Gastroesophageal sphincter (tissue), 4 donors: Measurements from ENCODE around the gene LAMTOR1. TPM values are rescaled to one million over a fixed set of nuclear protein-coding genes. Genes with fewer than 3 reads are reported as not detected.

ENCODE experiments used
- ATAC-seq: fragments of 150-250 bp; one replicate; pipeline ENCODE4 v1.9.1; 2016; ENCODE audit warnings: mild to moderate bottlenecking, moderate library complexity
- H3K27ac ChIP-seq, 4 donors: fragments of 200-600 bp; sonication (generic) in 3 of 4; 1 replicate in 3 of 4; 2 replicates in 1 of 4; pipeline ENCODE4 v1.5.1; 2016 to 2019
- H3K27me3 ChIP-seq: fragments of 200-600 bp; sonication (generic); one replicate; pipeline ENCODE4 v1.5.1; 2019
- H3K36me3 ChIP-seq, 2 donors: fragments of 200-600 bp; sonication (generic); one replicate each; pipeline ENCODE4 v1.5.1; 2019; ENCODE audit warnings: control low read depth in 1 of 2
- H3K4me1 ChIP-seq, 3 donors: fragments of 200-600 bp; sonication (generic); 1 replicate in 2 of 3; 2 replicates in 1 of 3; pipeline ENCODE4 v1.5.1; 2016 to 2019; ENCODE audit warnings: control low read depth in 2 of 3
- H3K4me3 ChIP-seq, 2 donors: fragments of 200-600 bp; sonication (generic); one replicate each; pipeline ENCODE4 v1.5.1; 2019; ENCODE audit warnings: mild to moderate bottlenecking in 1 of 2, moderate library complexity in 1 of 2
- H3K9me3 ChIP-seq, 3 donors: fragments of 200-600 bp; sonication (generic); one replicate each; pipeline ENCODE4 v1.5.1; 2017 to 2019; ENCODE audit warnings: control low read depth in 2 of 3
- CTCF ChIP-seq, 4 experiments: fragments of 200-600 bp in 2 of 4; fragments of 450-650 bp in 2 of 4; sonication (generic) in 1 of 4; IDR thresholded peaks; one replicate each; pipeline ENCODE4 v1.5.1; 2017 to 2019; ENCODE audit warnings: antibody characterized with exemption in 4 of 4, mild to moderate bottlenecking in 2 of 4, moderate library complexity in 2 of 4
- EP300 ChIP-seq: sonication (generic); formaldehyde crosslinking; IDR thresholded peaks from one replicate; pipeline ENCODE4 v1.6.1; 2017; ENCODE audit warnings: antibody characterized with exemption, mild to moderate bottlenecking
- POLR2A ChIP-seq, 2 donors: fragments of 450-650 bp; IDR thresholded peaks; one replicate each; pipeline ENCODE4 v1.6.1; 2017; ENCODE audit warnings: antibody characterized with exemption in 2 of 2, mild to moderate bottlenecking in 2 of 2, moderate library complexity in 1 of 2
- POLR2AphosphoS5 ChIP-seq: sonication (generic); formaldehyde crosslinking; IDR thresholded peaks from one replicate; pipeline ENCODE4 v1.6.1; 2017; ENCODE audit warnings: antibody characterized with exemption
- WGBS, 2 donors: methylation state at CpG; one replicate each; pipeline ENCODE4 v1.1.5; 2018; ENCODE audit warnings: low coverage in 1 of 2; 5-methylcytosine and 5-hydroxymethylcytosine counted together
- small RNA-seq, 4 donors: library from RNA; depleted of rRNA; stranded (forward); fragments of <200 nt; gene quantifications; one replicate each; pipeline ENCODE3, GENCODE V24; 2016
- total RNA-seq, 4 donors: library from RNA; depleted of rRNA; stranded (reverse); fragments of >200 nt; gene quantifications; one replicate each; pipeline ENCODE4 v1.1.0, GENCODE V29; 2016

Gene LAMTOR1
- total RNA-seq, 4 donors from 2014 or later: 87.1 to 103 (median 98.2) TPM

GRCh38 chr11:72061739-72062396 is 41.2 kb downstream of the LAMTOR1 start:
- H3K27ac ChIP-seq: no peak overlapping the region
- peaks cover 3 to 16% (median 6%) of the 10 kb centered on the region in 3 donors for H3K4me1 ChIP-seq
- TF ChIP-seq CTCF (IDR thresholded peaks at IDR 0.05) (no peak), EP300 (no peak), POLR2A (IDR thresholded peaks at IDR 0.05) (no peak), POLR2AphosphoS5 (no peak)
- peaks cover 0 to 29% of the 10 kb centered on the region in 2 donors for H3K36me3 ChIP-seq
- 86 to 87% methylated on average over 4 of the region's 5 CpGs for WGBS, 2 donors
- ATAC-seq: no peak
- H3K4me3 ChIP-seq: no peak overlapping the region
- H3K9me3 ChIP-seq: no peaks in the 10 kb centered on the region
- H3K27me3 ChIP-seq: no peaks in the 10 kb centered on the region

DNA sequence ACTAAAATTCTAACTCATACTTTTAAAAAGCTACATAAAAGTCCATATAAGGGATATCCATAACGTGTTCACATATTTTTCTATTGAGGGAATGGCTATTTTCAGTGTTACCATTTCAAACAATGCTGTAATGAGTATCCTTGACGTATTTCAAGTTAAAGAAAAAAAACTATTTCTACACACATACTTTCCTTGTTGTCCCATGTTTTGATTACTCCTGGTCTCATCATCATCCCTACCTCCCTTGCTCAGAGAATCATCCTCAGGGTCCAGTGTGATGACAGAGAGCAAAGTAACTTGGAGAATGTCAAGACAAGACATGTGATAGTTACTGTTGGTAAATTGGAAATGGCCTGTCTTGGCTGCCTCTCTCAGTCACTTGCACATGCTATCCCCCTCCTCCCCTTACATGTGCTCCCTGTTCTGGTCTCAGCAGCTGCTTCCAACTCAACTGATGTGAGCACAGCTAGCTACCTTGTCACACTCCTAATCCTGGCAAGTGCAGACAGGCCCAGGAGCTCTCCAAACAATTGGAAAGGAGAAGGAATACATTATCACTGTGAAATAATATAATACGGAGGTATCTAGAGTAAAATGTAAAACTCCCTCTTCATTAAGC is 44.6 kb downstream of the LAMTOR1 start:
- TF ChIP-seq POLR2AphosphoS5 (no peak), POLR2A (IDR thresholded peaks at IDR 0.05) (no peak), CTCF (IDR thresholded peaks at IDR 0.05) (no peak), EP300 (no peak)
- H3K4me1 ChIP-seq: peaks cover 0 to 7% (median 0%) of the 10 kb centered on the region in 3 donors
- no peaks in the 10 kb centered on the region for H3K27me3 ChIP-seq
- H3K9me3 ChIP-seq: no peaks in the 10 kb centered on the region
- no peak overlapping the region for H3K4me3 ChIP-seq
- WGBS, 2 donors: 36 to 57% methylated on average over 3 of the region's 3 CpGs
- peaks cover 0 to 29% of the 10 kb centered on the region in 2 donors for H3K36me3 ChIP-seq
- no peak overlapping the region for H3K27ac ChIP-seq
- ATAC-seq: no peak

DNA sequence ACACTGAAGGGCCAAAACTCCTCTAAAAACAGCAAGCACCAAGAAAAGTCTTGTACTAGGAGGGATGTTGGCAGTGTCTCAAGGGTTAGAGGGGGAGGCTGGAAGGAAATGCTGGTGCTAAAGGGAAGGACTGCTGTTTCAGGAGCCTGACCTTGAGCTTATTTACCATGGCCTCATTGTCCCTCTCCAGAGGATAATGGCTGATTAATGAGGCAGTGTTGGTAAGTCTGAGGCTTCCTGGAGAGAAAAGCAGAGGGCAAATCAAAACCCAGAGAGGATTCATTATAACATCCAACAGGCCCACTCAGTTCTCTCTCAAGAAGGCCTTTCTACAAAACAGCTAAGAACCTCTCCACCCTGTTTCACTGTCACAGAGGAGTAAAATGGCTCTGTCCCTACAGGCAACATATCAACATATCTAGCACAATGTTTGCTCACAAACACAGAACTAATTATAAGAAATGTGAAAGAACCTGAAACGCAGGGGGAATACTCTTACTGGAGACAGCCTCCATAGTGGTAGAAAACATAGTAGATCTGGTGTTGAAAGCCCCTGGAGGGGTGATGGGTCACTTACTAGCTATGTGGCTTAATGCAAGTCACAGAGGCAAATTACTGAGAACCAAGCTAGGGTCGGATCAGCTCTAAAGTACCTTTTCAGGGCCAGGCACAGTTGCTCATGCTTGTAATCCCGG is 54.2 kb downstream of the LAMTOR1 start:
- WGBS, 2 donors: 88 to 92% methylated on average over 2 to 3 of the region's 3 CpGs
- Histone ChIP-seq H3K9me3 (no peaks in the 10 kb centered on the region), H3K27me3 (no peaks in the 10 kb centered on the region), H3K27ac (peak overlapping the region in 3 of 4 donors; percentile 34 to 50 (median 39)), H3K4me3 (no peak overlapping the region), H3K36me3 (peaks cover 0 to 24% of the 10 kb centered on the region in 2 donors), H3K4me1 (peaks cover 0 to 33% (median 7%) of the 10 kb centered on the region in 3 donors)
- ATAC-seq: no peak
- TF ChIP-seq CTCF (IDR thresholded peaks at IDR 0.05) (no peak), EP300 (no peak), POLR2AphosphoS5 (no peak), POLR2A (IDR thresholded peaks at IDR 0.05) (no peak)

Small RNA genes lying within 50 kb of the gene (small RNA-seq; reads per million reads assigned to genes)
- gene MIR3165: 0 reads per million in 4 donors
- 0 reads per million in 4 donors for gene RNU6-72P

Other genes starting within 250 kb of the LAMTOR1 start
- gene DEFB131B, start 224.8 kb downstream of the LAMTOR1 start, total RNA-seq: not detected
- gene XNDC1N, start 174.7 kb downstream of the LAMTOR1 start, total RNA-seq: 10 to 100 TPM in 1 of 4 donors, 1 to 10 TPM in 3; 4.7 to 27.7 (median 7.7) TPM
- gene RNF121, start 174.3 kb downstream of the LAMTOR1 start, total RNA-seq: 10 to 100 TPM; 13.1 to 25.8 (median 21.5) TPM
- gene IL18BP, start 104.4 kb downstream of the LAMTOR1 start, total RNA-seq: 1 to 10 TPM; 2.5 to 8.9 (median 6.7) TPM
- 100 to 1,000 TPM; 235 to 370 (median 290) TPM for gene NUMA1, start 22.8 kb downstream of the LAMTOR1 start, total RNA-seq
- 10 to 100 TPM in 2 of 4 donors, 1 to 10 TPM in 2; 6.4 to 18.4 (median 10.7) TPM for gene LRRC51, start 22.4 kb downstream of the LAMTOR1 start, total RNA-seq
- not detected for gene TOMT, start 2.6 kb upstream of the LAMTOR1 start, total RNA-seq
- 10 to 100 TPM; 37.0 to 55.6 (median 39.1) TPM for gene ANAPC15, start 9.4 kb upstream of the LAMTOR1 start, total RNA-seq
- under 1 TPM in 1 of 4 donors, not detected in 3; 0.96 TPM for gene FOLR3, start 32.4 kb upstream of the LAMTOR1 start, total RNA-seq
- 10 to 100 TPM in 1 of 4 donors, under 1 TPM in 1, not detected in 2; 0.81 to 23.7 TPM for gene FOLR1, start 88.8 kb upstream of the LAMTOR1 start, total RNA-seq
- 10 to 100 TPM in 3 of 4 donors, 1 to 10 TPM in 1; 7.3 to 70.3 (median 33.9) TPM for gene FOLR2, start 113.5 kb upstream of the LAMTOR1 start, total RNA-seq
- 100 to 1,000 TPM in 2 of 4 donors, 10 to 100 TPM in 2; 65.8 to 134 (median 92.4) TPM for gene INPPL1, start 121.5 kb upstream of the LAMTOR1 start, total RNA-seq
- 1 to 10 TPM in 1 of 4 donors, under 1 TPM in 2, not detected in 1; 0.37 to 3.2 (median 0.89) TPM for gene PHOX2A, start 140.9 kb upstream of the LAMTOR1 start, total RNA-seq